Stimulated activated CD4-positive, alpha-beta T cell treated with anti-CD3 and anti-CD28 coated beads, Interleukin-15, amount 100 ng/mL, for 24 hours (primary cell): ENCODE data around the gene SLC25A26.

Experiments used
- DNase-seq: peaks from one replicate; pipeline ENCODE4 v3.0.0-alpha.2; 2020

Gene SLC25A26

GRCh38 chr3:66227915-66228314, 7.1 kb downstream of the SLC25A26 start:
- no peak for DNase-seq

GRCh38 chr3:66228707-66229106, 7.9 kb downstream of the SLC25A26 start:
- DNase-seq: no peak

GRCh38 chr3:66229931-66230330, 9.1 kb downstream of the SLC25A26 start:
- no peak for DNase-seq

- no peak for DNase-seq
These were observed 12.2 kb downstream of the SLC25A26 start for GRCh38 chr3:66233033-66233432.

GRCh38 chr3:66236281-66236680, 15.5 kb downstream of the SLC25A26 start:
- no peak for DNase-seq

- DNase-seq: no peak
These were observed 16.8 kb downstream of the SLC25A26 start for GRCh38 chr3:66237552-66237951.

GRCh38 chr3:66239513-66240123, 18.8 kb downstream of the SLC25A26 start:
- peak; percentile 22 for DNase-seq

GRCh38 chr3:66241466-66241865, 20.7 kb downstream of the SLC25A26 start:
- no peak for DNase-seq

GRCh38 chr3:66242788-66243464, 22.1 kb downstream of the SLC25A26 start:
- DNase-seq: no peak

GRCh38 chr3:66248641-66249040, 27.8 kb downstream of the SLC25A26 start:
- no peak for DNase-seq

GRCh38 chr3:66253790-66254620, 33.2 kb downstream of the SLC25A26 start:
- no peak for DNase-seq

- no peak for DNase-seq
These were observed 35.1 kb downstream of the SLC25A26 start for GRCh38 chr3:66255865-66256264.

- no peak for DNase-seq
These were observed 36.0 kb downstream of the SLC25A26 start for GRCh38 chr3:66256806-66257205.

- no peak for DNase-seq
These were observed 38.9 kb downstream of the SLC25A26 start for GRCh38 chr3:66259566-66260255.

- DNase-seq: no peak
These were observed 39.6 kb downstream of the SLC25A26 start for GRCh38 chr3:66260431-66260830.

- no peak for DNase-seq
These were observed 40.6 kb downstream of the SLC25A26 start for GRCh38 chr3:66261355-66261754.

GRCh38 chr3:66265649-66266048, 44.8 kb downstream of the SLC25A26 start:
- no peak for DNase-seq

GRCh38 chr3:66266551-66266950, 45.8 kb downstream of the SLC25A26 start:
- no peak for DNase-seq

- DNase-seq: no peak
These were observed 46.2 kb downstream of the SLC25A26 start for GRCh38 chr3:66267031-66267430.

- no peak for DNase-seq
These were observed 47.1 kb downstream of the SLC25A26 start for GRCh38 chr3:66267906-66268305.

- DNase-seq: no peak
These were observed 48.1 kb downstream of the SLC25A26 start for GRCh38 chr3:66268864-66269263.

GRCh38 chr3:66269411-66269810, 48.6 kb downstream of the SLC25A26 start:
- no peak for DNase-seq

GRCh38 chr3:66270288-66270687, 49.5 kb downstream of the SLC25A26 start:
- no peak for DNase-seq
